Ascending aorta (tissue), 2 donors: ENCODE measurements around the gene CSGALNACT2. TPM values are rescaled to one million over a fixed set of nuclear protein-coding genes. Genes with fewer than 3 reads are reported as not detected.

Source experiments
- DNase-seq, 2 donors: peaks; one replicate each; pipeline ENCODE4 v3.0.0-alpha.2; 2019; ENCODE audit warnings: low spot score in 2 of 2
- H3K27ac ChIP-seq, 2 donors: fragments of 200-600 bp; sonication (generic); one replicate each; pipeline ENCODE4 v1.5.1; 2016 to 2017; ENCODE audit warnings: mild to moderate bottlenecking in 1 of 2
- H3K27me3 ChIP-seq: fragments of 200-600 bp; sonication (generic); one replicate; pipeline ENCODE4 v1.5.1; 2017
- H3K36me3 ChIP-seq, 2 donors: fragments of 200-600 bp; sonication (generic); one replicate each; pipeline ENCODE4 v1.5.1; 2016
- H3K4me1 ChIP-seq, 2 donors: fragments of 200-600 bp; sonication (generic); one replicate each; pipeline ENCODE4 v1.5.1; 2016 to 2017; ENCODE audit warnings: mild to moderate bottlenecking in 1 of 2
- H3K4me3 ChIP-seq, 2 donors: fragments of 200-600 bp; sonication (generic); one replicate each; pipeline ENCODE4 v1.5.1; 2016 to 2017; ENCODE audit warnings: mild to moderate bottlenecking in 1 of 2
- H3K9me3 ChIP-seq, 2 donors: fragments of 200-600 bp; sonication (generic); one replicate each; pipeline ENCODE4 v1.5.1; 2016
- intact Hi-C: fragments of 100-400 bp; cut with DNase I; formaldehyde crosslinking; loops from one replicate; pipeline ENCODE4 v1.15.1; 2023
- total RNA-seq: library from RNA; depleted of rRNA; stranded (reverse); fragments of >200 nt; gene quantifications from one replicate; pipeline ENCODE4 v1.1.0, GENCODE V29; 2016
- TF ChIP-seq, protein P1 (sequence below), 3 experiments: fragments of 200-600 bp in 2 of 3; fragments of 450-650 bp in 1 of 3; sonication (generic) in 2 of 3; IDR thresholded peaks; one replicate each; pipeline ENCODE4 v1.5.1; 2016 to 2019; ENCODE audit warnings: antibody characterized with exemption in 3 of 3, mild to moderate bottlenecking in 1 of 3, moderate library complexity in 1 of 3

The CSGALNACT2 gene, protein sequence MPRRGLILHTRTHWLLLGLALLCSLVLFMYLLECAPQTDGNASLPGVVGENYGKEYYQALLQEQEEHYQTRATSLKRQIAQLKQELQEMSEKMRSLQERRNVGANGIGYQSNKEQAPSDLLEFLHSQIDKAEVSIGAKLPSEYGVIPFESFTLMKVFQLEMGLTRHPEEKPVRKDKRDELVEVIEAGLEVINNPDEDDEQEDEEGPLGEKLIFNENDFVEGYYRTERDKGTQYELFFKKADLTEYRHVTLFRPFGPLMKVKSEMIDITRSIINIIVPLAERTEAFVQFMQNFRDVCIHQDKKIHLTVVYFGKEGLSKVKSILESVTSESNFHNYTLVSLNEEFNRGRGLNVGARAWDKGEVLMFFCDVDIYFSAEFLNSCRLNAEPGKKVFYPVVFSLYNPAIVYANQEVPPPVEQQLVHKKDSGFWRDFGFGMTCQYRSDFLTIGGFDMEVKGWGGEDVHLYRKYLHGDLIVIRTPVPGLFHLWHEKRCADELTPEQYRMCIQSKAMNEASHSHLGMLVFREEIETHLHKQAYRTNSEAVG
- 19.7 TPM for total RNA-seq

DNA sequence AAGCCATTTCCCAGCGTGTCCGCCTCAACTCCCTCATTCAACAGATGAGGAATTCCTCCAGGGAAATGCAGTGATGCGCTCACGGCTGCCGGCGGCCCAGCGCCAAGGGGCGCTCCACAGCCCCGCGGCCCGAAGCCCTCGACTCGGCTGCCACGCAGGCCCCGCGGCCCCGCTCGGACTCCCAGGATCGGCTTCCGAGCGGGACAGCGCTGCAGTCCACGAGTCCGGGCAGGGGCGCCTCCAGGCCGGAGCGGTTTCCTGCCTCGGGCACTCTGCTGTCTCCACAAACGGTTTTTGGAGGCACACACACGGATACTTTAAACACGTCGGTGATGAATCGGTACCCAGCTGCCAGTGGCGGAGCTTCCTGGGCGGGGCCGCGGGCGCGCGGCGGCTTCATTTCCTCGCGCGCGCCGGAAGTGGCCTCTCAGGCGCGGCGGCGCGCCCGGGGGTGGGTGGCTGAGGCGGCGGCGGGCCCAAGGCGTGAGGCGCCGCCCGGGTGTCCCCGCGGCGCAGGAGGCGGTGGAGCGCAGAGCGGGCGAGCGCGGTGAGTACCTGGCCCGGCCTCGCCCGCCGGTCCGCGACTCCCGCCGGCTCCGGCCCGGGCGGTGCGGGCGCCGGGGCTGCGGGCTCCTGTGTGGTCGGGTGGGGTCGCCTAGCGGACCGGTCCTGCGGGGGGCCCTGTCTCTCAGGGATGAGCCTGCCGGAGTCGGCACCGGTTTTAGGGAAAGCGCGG is at the start of gene CSGALNACT2:
Gene CSGALNACT2 (plus strand): TSS at position 425 of the 736 bp plus-strand sequence. CDS start 16,705 bp downstream, outside the sequence.
- Histone ChIP-seq H3K27me3 (no peaks in the 10 kb centered on the region), H3K36me3 (no peaks in the 10 kb centered on the region), H3K4me1 (peaks cover 0 to 15% of the 10 kb centered on the region in 2 donors), H3K27ac (peak within 1 kb of the TSS; percentile 92 to 98), H3K9me3 (no peaks in the 10 kb centered on the region), H3K4me3 (peak within 1 kb of the TSS; percentile 85 to 87)
- peak; percentile 64 to 95 for DNase-seq
- TF ChIP-seq, protein P1, sequence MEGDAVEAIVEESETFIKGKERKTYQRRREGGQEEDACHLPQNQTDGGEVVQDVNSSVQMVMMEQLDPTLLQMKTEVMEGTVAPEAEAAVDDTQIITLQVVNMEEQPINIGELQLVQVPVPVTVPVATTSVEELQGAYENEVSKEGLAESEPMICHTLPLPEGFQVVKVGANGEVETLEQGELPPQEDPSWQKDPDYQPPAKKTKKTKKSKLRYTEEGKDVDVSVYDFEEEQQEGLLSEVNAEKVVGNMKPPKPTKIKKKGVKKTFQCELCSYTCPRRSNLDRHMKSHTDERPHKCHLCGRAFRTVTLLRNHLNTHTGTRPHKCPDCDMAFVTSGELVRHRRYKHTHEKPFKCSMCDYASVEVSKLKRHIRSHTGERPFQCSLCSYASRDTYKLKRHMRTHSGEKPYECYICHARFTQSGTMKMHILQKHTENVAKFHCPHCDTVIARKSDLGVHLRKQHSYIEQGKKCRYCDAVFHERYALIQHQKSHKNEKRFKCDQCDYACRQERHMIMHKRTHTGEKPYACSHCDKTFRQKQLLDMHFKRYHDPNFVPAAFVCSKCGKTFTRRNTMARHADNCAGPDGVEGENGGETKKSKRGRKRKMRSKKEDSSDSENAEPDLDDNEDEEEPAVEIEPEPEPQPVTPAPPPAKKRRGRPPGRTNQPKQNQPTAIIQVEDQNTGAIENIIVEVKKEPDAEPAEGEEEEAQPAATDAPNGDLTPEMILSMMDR (IDR thresholded peaks at IDR 0.05): no peak
- intact Hi-C loops: loop anchor here (2.0 to 10.0 kb wide), 4 partner anchors 259 to 586 kb away; partner anchors contain the start of genes HNRNPF and ZNF239

DNA sequence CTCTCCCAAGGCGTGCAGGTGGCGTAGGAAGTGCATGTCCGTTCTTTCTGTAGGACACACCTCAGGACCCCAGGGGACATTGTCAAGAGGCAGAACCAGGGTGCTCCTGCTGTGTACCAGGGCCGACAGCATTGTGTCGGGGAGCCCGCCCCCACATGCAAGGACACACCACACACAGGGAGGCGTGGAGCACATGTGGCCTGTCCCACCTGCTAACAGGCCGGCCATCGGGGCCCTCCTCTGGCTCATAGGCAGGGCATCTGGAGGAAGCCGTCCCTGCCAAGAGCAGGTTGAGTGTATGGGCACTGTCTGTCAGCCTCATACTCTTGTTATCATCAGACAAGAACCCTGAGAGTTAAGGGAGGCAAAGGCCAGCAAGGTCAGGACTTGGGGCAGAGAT is 48.7 kb upstream of the CSGALNACT2 start:
- H3K36me3 ChIP-seq: no peaks in the 10 kb centered on the region
- DNase-seq: no peak
- no peak overlapping the region for H3K4me3 ChIP-seq
- H3K9me3 ChIP-seq: no peaks in the 10 kb centered on the region
- TF ChIP-seq, protein P1 (IDR thresholded peaks at IDR 0.05): no peak
- no peaks in the 10 kb centered on the region for H3K4me1 ChIP-seq
- no peak overlapping the region for H3K27ac ChIP-seq
- no peaks in the 10 kb centered on the region for H3K27me3 ChIP-seq
- intact Hi-C loops: no loop called here

DNA sequence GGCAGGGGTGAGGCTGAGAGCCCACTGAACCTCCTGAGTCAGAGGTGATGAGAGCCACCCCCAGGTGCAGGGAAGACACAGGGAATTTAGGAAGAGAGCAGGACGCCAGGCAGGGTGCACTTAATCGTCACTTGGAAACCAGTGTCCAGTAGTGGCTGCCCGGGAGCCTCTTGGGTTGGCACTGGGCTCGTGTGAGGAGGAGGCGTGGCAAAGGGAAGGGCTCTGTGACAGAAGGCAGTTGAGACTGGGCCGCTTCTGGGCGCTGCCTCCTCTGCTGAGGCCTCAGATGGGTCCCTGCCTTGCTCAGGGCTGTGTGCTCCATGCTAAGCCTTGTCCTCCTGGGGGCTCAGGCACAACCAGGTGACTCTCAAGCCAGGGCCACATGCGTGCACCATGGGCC is 48.1 kb upstream of the CSGALNACT2 start:
- H3K4me3 ChIP-seq: no peak overlapping the region
- TF ChIP-seq, protein P1 (IDR thresholded peaks at IDR 0.05): no peak

DNA sequence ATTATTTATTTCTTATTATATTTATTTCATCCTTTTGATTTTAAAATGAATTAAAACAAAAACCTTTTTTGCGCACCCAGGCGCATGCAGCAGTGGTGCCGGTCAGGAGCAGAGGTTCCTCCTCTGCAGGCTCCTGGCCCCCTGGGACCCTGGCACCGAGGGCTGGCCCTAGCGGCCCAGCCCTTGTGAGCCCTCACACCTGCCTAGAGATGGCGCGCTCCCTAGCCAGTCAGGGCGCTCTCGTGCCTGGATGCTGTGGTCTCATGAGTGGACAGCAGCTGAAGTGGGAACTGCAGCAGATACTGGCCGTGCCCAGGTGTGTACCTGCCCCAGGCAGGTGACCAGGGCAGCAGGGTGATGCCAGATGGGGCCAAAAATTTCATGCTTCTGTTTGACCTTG is 47.6 kb upstream of the CSGALNACT2 start:
- H3K27me3 ChIP-seq: no peaks in the 10 kb centered on the region
- no peaks in the 10 kb centered on the region for H3K4me1 ChIP-seq
- TF ChIP-seq, protein P1 (IDR thresholded peaks at IDR 0.05): no peak
- no peaks in the 10 kb centered on the region for H3K36me3 ChIP-seq
- no peak overlapping the region for H3K27ac ChIP-seq
- no peak overlapping the region for H3K4me3 ChIP-seq
- intact Hi-C loops: no loop called here
- no peak for DNase-seq
- no peaks in the 10 kb centered on the region for H3K9me3 ChIP-seq

More for the DNA sequence above, 48.1 kb upstream of the CSGALNACT2 start:
- no peaks in the 10 kb centered on the region for H3K36me3 ChIP-seq
- no peaks in the 10 kb centered on the region for H3K4me1 ChIP-seq
- intact Hi-C loops: no loop called here
- no peak overlapping the region for H3K27ac ChIP-seq
- no peaks in the 10 kb centered on the region for H3K9me3 ChIP-seq
- no peaks in the 10 kb centered on the region for H3K27me3 ChIP-seq
- no peak for DNase-seq

DNA sequence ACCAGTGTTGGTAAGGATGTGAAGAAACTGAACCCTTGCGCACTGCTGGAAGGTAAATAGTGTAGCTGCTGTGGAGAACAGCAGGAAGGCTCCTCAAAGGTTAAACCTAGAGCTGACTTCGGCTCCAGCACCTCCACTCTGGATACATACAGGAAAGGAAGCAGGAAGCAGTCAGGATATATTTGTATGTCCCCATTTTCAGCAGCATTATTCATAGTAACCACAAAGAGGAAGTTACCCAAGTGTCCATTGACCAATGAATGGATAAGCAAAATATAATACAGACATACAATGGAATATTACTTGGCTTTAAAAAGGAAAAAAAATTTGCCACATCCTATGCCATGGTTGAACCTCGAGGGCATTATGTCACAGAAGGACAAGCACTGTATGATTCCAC is 46.4 kb upstream of the CSGALNACT2 start:
- Histone ChIP-seq H3K4me3 (no peak overlapping the region), H3K4me1 (no peaks in the 10 kb centered on the region), H3K27me3 (no peaks in the 10 kb centered on the region), H3K27ac (no peak overlapping the region), H3K36me3 (no peaks in the 10 kb centered on the region), H3K9me3 (no peaks in the 10 kb centered on the region)
- intact Hi-C loops: no loop called here
- DNase-seq: no peak
- TF ChIP-seq, protein P1 (IDR thresholded peaks at IDR 0.05): no peak
